ENCODE data around the gene ACOT6. TPM values are rescaled to one million over a fixed set of nuclear protein-coding genes. Genes with fewer than 3 reads are reported as not detected.
"Not testable (repeated sequence)": the region's sequence is repeated elsewhere in the genome, so short reads cannot be mapped to it uniquely, and the experiment has no call there.

Gene ACOT6
- total RNA-seq, 1 donor from 2014 or later: not detected

- H3K27me3 Mint-ChIP-seq; H3K9me3 Mint-ChIP-seq (ENCODE audit: low read depth); H3K27ac Mint-ChIP-seq: not testable (repeated sequence)
- peaks cover 15% of the 10 kb centered on the region for H3K36me3 Mint-ChIP-seq (ENCODE audit: insufficient read depth)
- peak; percentile 31 for DNase-seq (ENCODE audit: low spot score, unreplicated experiment)
- peak overlapping the region; percentile 45 for H3K4me3 Mint-ChIP-seq (ENCODE audit: low read depth)
- peak; percentile 62 for TF ChIP-seq CTCF (IDR thresholded peaks at IDR 0.05; ENCODE audit: unreplicated experiment)
- peaks cover 17% of the 10 kb centered on the region for H3K4me1 Mint-ChIP-seq (ENCODE audit: low read depth)
Observed at GRCh38 chr14:73570913-73571312, 41.4 kb upstream of the ACOT6 start.

- peaks cover 12% of the 10 kb centered on the region for H3K4me1 Mint-ChIP-seq (ENCODE audit: low read depth)
- not testable (repeated sequence) for H3K27me3 Mint-ChIP-seq; DNase-seq (ENCODE audit: low spot score, unreplicated experiment); H3K27ac Mint-ChIP-seq; H3K4me3 Mint-ChIP-seq (ENCODE audit: low read depth); H3K9me3 Mint-ChIP-seq (ENCODE audit: low read depth)
- H3K36me3 Mint-ChIP-seq (ENCODE audit: insufficient read depth): peaks cover 13% of the 10 kb centered on the region
Observed at GRCh38 chr14:73573034-73573433, 39.3 kb upstream of the ACOT6 start.

GRCh38 chr14:73573740-73574139, 38.6 kb upstream of the ACOT6 start:
- not testable (repeated sequence) for H3K9me3 Mint-ChIP-seq (ENCODE audit: low read depth); H3K27ac Mint-ChIP-seq; DNase-seq (ENCODE audit: low spot score, unreplicated experiment); H3K27me3 Mint-ChIP-seq; H3K4me3 Mint-ChIP-seq (ENCODE audit: low read depth); H3K4me1 Mint-ChIP-seq (ENCODE audit: low read depth)
- peaks cover 13% of the 10 kb centered on the region for H3K36me3 Mint-ChIP-seq (ENCODE audit: insufficient read depth)

- not testable (repeated sequence) for H3K9me3 Mint-ChIP-seq (ENCODE audit: low read depth); H3K27ac Mint-ChIP-seq; DNase-seq (ENCODE audit: low spot score, unreplicated experiment); H3K4me3 Mint-ChIP-seq (ENCODE audit: low read depth); H3K27me3 Mint-ChIP-seq; H3K4me1 Mint-ChIP-seq (ENCODE audit: low read depth)
- peaks cover 13% of the 10 kb centered on the region for H3K36me3 Mint-ChIP-seq (ENCODE audit: insufficient read depth)
Observed at GRCh38 chr14:73574251-73574650, 38.1 kb upstream of the ACOT6 start.

- no peaks in the 10 kb centered on the region for H3K9me3 Mint-ChIP-seq (ENCODE audit: low read depth)
- no peak overlapping the region for H3K27ac Mint-ChIP-seq
- no peak for DNase-seq (ENCODE audit: low spot score, unreplicated experiment)
- TF ChIP-seq CTCF (IDR thresholded peaks at IDR 0.05; ENCODE audit: unreplicated experiment): no peak
- no peaks in the 10 kb centered on the region for H3K27me3 Mint-ChIP-seq
- H3K4me3 Mint-ChIP-seq (ENCODE audit: low read depth): no peak overlapping the region
- peaks cover 17% of the 10 kb centered on the region for H3K36me3 Mint-ChIP-seq (ENCODE audit: insufficient read depth)
- H3K4me1 Mint-ChIP-seq (ENCODE audit: low read depth): no peaks in the 10 kb centered on the region
Observed at GRCh38 chr14:73576391-73576790, 35.9 kb upstream of the ACOT6 start.

GRCh38 chr14:73577214-73577613, 35.1 kb upstream of the ACOT6 start:
- not testable (repeated sequence) for H3K9me3 Mint-ChIP-seq (ENCODE audit: low read depth); H3K27ac Mint-ChIP-seq; DNase-seq (ENCODE audit: low spot score, unreplicated experiment); H3K4me3 Mint-ChIP-seq (ENCODE audit: low read depth); H3K4me1 Mint-ChIP-seq (ENCODE audit: low read depth); H3K27me3 Mint-ChIP-seq
- peaks cover 16% of the 10 kb centered on the region for H3K36me3 Mint-ChIP-seq (ENCODE audit: insufficient read depth)

- H3K9me3 Mint-ChIP-seq (ENCODE audit: low read depth); H3K4me3 Mint-ChIP-seq (ENCODE audit: low read depth); H3K27me3 Mint-ChIP-seq; H3K27ac Mint-ChIP-seq; H3K4me1 Mint-ChIP-seq (ENCODE audit: low read depth); DNase-seq (ENCODE audit: low spot score, unreplicated experiment); H3K36me3 Mint-ChIP-seq (ENCODE audit: insufficient read depth): not testable (repeated sequence)
Observed at GRCh38 chr14:73582102-73582979, 30.0 kb upstream of the ACOT6 start.

GRCh38 chr14:73588695-73589094, 23.6 kb upstream of the ACOT6 start:
- H3K36me3 Mint-ChIP-seq (ENCODE audit: insufficient read depth): no peaks in the 10 kb centered on the region
- TF ChIP-seq CTCF (IDR thresholded peaks at IDR 0.05; ENCODE audit: unreplicated experiment): no peak
- peaks cover 4% of the 10 kb centered on the region for H3K27me3 Mint-ChIP-seq
- H3K4me1 Mint-ChIP-seq (ENCODE audit: low read depth): no peaks in the 10 kb centered on the region
- no peak for DNase-seq (ENCODE audit: low spot score, unreplicated experiment)
- no peak overlapping the region for H3K27ac Mint-ChIP-seq
- no peaks in the 10 kb centered on the region for H3K9me3 Mint-ChIP-seq (ENCODE audit: low read depth)
- H3K4me3 Mint-ChIP-seq (ENCODE audit: low read depth): no peak overlapping the region
